Medulla oblongata (tissue), 1 donor: ENCODE results near the gene MAD2L2.
A peak's percentile ranks its signal among the peaks of the same experiment; 100 is the strongest.

Experiments used
- DNase-seq: peaks from one replicate; pipeline ENCODE4 v3.0.0-alpha.2; 2015; ENCODE audit errors: extremely low spot score

The MAD2L2 gene

DNA sequence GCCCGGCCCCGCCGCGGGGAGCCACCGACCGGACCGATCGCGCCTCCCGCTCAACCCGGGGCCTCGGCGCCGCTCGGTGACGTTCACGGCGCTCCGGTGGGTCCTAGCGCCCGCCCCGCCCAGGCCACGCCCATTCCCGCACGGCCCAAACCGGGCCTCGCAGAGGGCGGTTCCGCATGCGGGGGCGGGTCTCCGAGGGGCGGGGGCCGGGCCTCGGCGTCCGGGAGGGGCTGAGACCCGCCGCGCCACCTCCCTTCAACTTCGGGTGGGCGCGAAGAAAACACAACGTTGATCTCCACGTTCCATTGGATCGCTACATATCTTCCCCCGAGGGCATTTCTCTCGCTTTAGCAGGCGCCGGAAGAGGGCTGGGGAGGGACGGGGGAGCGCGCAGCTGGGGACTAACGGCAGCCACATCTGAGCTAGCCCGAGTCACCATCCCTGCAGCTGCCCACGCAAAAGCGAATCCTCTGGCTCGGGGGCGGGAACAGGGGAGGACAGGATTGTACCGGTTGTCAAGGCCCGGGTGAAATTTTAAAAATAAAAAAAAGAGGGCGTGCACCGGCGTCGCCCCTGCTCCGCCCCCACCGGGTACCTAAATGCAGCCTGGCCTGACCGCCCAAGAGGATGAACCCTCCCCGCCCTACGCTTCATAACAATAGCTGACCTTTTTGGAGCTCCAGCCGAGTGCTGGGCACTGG, at the start of gene MAD2L2:
TSS of gene MAD2L2 (minus strand) at position 78 of the 701 bp plus-strand sequence. CDS start 547 bp downstream, outside the sequence.
- peak; percentile 87 for DNase-seq

DNA sequence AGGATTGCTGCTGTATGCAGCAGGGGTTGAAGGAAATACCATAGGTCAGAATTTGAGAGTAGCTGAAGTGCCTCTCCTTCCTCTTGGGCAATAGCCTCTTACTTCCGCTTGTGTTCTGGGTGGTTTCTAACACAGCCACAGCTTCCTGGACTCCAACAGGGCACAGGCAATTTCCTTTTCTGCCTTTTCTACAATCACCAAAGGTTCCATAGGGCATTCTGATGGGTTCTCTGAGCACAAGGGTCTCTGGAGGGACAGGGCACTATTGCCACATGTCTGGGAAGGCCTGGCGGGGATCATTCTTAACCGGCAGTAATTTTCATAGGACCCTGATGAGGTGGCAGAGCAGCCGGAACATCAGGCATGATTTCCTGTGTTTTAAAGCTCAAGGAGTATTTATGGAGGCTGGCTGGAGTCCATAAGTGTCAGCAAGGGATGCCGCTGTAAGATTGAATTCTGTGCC, 49.5 kb upstream of the MAD2L2 start:
- DNase-seq: peak; percentile 75

DNA sequence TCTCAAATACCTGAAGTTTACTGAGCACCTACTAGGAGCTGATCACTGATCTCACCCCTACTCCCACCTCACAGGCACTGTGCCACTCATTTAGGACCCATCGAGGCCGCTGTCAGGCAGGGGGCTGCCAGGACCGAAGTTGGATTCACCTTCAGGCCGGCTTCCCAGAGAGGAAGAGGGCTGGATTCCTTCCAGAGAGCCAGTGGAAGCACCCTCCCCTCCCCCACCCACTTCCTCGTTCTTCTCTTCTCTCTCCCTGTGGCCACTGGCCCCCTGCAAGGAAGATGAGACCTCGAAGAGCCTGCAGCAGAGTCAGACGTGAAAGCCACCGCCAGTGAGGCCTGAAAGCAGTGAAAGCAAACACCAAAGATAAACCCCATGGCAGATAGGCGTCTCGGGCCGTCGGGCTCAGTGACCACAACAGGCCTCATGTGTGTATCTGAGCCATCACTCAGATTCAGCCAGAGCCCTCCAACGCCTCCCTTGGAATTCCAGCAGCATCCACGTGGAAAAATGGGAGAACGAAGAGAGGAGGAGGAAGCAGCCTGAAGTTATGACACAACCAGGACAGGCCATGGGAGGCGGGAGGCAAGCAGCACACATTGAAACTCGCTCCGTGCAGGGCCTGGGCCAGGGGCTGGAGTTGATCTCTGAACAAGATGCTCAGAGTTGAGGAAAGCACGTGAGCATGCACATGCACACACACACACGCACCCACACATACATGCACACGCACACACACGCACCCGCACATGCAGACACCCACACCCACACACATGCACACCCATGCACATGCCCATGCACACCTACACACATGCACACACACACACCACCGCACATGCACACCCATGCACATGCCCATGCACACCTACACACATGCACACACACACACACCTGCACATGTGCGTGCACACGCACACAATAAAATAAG, 48.8 kb upstream of the MAD2L2 start:
- DNase-seq: no peak

DNA sequence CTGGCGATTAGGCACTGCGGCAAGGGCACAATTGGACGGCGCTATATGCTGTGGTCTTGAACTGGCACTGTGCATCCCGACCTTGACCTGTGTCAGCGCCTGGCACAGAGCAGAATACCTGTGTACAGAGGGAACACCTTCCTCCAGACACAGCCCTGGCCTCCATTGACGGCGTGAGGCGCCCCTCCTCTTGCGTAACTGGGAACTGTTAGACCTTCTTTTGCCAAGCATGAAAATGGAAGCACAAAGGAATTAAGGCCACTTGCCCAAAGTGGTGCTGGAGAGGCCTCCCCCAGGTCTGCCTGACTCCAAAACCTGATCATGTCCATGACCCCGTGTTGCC, 48.2 kb upstream of the MAD2L2 start:
- no peak for DNase-seq

DNA sequence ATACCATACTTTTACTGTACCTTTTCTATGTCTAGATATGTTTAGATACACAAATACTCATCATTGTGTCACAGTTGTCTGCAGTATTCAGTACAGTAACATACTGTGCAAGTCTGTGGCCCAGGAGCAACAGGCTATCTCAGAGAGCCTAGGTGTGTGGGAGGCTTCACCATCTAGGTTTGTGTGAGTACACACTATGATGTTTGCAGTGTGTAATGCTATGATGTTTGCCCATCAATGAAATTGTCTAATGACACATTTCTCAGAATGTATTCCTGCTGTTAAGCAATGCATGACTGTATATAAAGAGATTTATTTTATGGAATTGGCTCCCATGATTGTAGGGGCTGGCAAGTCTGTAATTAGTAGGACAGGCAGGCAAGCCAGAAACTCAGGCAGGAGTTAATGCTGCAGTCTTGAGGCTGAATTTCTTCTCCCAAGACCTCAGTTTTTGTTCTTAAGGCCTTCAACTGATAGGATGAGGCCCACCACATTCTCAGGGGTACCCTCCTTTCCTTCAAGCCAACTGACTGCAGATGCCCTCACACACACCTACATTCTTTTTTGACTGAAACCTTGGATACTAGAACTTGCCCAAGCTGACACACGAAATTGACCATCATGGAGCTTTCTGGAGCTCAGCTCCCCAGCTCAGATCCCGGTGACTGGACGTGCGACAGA, 47.3 kb upstream of the MAD2L2 start:
- no peak for DNase-seq

DNA sequence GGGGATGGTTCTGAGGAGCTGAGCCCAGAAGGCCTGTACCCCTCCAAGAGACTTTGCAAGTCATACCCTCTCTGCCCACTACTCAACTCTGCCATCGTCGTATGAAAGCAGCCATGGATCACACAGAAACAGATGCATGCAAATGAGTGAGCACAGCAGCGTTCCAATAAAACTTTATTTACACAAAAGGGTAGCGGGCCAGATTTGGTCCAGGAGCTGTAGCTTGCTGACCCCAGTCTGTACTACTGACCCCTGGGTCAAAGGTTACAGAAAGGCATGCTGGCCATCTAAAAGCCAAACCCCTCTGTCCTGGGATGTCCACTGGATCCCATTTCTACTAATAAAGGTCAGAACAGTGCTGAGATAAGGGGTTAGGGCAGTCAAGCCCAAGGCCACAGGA, 46.2 kb upstream of the MAD2L2 start:
- no peak for DNase-seq

DNA sequence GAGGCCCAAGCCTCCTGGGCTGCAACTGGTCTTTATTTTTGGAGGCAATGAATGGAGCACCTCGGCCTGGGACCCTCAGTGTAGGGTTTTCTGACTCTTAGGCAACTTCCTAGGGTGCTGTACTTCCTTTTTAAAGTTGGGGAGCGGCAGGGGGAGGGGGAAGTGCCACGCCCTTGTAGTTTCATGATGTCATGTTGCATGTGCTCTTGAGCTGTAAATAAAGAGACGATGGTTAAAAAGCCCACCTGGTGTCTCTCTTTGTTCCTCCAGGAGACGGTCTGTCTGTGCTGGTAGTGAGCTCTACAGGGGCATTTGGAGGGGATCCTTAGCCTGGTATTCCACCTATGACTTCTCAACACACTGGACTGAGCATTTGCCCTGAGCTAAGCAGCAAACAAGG, 44.7 kb upstream of the MAD2L2 start:
- DNase-seq: no peak

DNA sequence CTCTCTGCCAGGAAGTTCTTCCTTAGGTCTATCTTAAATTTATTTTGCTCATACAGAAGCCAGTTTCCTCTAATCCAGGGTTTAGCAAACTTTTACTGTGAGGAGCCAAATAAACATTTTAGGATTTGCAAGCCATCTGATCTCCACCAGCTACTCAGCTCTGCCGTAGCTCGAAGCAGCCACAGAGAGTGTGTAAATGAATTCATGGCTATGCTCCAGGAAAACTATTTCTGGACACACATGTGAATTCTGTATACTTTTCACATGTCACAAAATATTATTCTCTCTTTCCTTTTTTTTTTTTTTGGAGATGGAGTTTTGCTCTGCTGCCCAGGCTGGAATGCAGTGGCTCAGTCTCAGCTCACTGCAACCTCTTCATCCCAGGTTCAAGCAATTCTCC, 41.6 kb upstream of the MAD2L2 start:
- no peak for DNase-seq

DNA sequence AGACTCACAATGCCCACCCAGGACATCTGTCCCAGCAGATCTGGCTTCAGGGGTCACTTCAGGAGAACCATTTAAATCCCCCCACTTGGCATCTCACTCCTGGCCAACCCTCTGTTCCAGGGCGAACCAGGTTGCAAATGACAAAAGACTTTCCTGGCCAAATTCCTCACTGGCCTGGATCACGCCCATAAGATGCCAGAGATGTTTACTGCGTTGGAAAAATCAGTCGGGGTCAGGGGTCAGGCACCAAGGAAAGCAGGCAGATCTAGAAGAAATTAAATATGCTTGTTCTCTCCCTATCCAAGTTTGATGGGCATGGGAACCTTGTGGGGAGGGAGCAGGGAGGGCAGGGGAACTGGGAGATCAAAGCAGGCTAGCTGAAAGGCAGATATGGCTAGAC, 40.4 kb upstream of the MAD2L2 start:
- no peak for DNase-seq

DNA sequence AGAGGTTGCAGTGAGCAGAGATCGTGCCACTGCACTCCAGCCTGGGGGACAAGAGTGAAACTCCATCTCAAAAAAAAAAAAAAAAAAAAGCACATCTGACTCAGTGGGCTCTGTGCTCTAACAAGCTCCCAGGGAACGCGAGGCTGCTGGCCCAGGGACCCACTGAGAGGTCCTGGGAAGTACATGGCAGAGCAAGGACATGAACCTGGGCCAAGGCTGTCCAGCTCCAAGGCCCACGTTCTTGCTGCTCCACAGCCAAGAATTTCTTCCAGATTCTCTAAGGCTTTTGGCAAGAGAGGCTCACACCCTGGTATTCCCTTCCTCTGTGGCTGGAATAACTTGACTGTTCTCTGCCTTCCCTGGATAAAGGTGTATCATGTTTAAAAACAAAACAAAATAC, 39.6 kb upstream of the MAD2L2 start:
- peak; percentile 75 for DNase-seq

DNA sequence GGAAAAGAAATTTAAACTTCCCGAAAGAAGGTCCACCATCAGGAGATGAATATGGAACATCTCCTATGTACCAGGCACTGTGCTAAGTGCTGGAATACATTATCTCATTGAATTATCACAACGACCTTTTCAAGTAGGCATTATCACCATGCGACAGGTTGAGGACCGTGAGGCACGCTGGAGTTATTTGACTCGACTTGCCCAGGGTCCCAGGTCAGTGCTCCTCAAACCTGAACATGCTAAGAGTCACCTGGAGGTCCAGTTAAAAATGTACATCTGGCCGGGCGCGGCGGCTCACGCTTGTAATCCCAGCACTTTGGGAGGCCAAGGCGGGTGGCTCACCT, 39.1 kb upstream of the MAD2L2 start:
- no peak for DNase-seq

DNA sequence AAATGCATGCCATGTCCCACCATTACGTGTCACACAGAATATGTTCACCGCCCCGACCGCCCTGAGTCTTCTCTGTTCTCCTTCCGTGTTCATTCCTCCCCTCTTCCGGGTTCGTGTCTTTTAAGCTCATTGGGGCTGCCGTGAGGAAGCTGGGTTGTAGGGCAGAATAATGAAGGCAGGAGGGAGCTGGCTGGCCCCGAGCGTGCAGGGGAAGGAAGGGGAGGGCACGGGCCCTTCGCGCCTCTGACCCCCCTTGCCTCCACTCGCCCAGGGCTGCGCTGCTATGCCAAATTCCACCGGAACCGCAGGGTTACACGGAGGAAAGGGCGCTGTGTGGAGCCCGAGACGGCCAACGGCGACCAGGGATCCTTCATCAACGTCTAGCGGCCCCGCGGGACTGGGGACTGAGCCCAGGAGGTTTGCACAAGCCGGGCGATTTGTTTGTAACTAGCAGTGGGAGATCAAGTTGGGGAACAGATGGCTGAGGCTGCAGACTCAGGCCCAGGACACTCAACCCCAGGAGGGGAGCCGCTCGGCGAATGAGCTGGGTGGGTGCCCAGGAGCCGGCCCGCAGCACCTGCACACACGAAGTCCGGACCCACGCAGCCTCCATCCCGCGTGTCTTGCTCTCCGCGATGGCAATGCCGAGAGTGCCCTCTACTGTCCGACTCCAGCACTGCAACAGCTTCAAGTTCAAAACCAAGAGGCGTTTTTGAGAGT, 38.5 kb upstream of the MAD2L2 start:
- DNase-seq: peak; percentile 91

DNA sequence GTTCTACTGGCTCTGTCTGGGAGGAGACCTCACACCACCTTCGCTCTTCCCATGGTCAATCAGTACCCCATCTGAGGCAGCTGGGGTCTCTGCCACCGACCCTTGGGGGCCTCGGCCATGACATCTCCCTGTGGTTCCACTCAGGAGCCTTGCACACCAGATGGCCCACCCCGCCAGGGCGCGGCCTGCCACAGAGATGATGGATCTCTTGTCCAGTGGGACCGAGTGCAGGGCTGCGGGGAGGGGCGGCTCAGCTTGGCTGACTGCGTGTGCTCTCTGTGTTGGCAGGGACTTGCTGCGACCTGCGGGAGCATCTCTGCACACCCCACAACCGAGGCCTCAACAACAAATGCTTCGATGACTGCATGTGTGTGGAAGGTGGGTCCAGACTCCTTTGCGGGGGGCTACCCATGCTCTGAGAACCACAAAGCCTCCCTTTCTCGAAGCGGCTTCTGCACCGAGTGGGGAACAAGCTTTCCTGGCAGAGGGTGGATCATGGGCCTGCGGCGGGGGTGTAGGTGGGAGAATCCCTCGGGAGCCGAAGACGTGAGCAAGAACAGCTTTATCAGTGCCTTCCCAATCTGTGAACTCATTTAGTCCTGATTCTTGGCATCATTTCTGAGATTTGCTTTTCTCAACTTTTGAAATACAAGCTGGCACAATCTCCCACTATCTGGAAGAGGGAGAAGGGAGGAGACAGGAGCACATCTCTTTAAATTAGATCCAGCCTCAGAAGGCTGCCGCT, 34.1 kb upstream of the MAD2L2 start:
- DNase-seq: no peak

DNA sequence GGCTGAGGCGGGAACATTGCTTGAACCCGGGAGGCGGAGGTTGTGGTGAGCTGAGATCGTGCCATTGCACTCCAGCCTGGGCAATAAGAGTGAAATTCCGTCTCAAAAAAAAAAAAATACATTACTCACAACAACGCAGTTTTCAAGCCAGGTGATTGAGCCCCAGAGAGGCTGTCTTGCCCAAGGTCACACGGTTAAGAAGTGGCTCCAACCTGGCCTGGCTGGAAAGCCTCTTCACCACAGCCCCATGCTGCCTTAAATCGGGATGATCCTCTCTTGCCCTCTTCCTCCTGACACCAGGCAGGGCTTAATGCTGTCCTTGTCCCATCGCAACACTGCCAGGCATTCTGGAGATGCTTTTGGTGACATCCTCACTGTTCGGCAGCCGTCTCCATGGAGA, 32.1 kb upstream of the MAD2L2 start:
- no peak for DNase-seq

DNA sequence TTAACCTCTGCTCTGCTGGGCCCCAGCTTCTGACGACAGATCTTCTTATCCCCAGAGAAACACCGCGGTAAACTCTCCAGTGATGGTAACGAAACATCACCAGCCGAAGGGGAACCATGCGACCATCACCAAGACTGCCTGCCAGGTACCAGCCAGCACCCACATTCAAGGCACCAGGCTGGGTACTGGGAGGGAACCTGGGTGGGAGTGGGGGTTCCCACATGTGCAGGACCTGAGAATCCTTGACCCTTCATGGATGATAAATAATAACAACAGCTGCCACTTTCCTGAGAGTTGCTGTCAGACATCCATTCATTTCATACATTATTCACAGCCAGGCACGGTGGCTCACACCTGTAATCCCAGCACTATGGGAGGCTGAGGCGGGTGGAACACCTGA, 31.3 kb upstream of the MAD2L2 start:
- no peak for DNase-seq

DNA sequence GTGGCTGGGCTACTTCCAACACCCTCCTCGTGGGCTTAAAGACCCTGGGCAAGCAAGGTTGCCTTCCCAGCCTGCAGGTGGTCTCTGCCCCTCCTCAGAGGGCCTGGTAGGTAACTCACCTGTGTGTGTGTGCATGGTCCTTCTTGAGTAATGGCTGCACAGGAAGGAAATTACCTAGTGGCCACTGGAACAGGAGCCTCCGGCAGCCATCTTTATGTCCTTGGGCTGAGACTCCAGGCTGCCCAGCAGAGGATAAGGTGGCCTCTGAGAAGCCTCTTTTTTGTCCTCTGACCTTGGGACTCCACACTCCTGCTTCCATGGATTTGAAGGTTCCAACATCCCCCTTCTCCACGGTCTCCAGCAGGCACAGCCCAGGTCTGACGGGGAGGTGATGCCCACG, 30.5 kb upstream of the MAD2L2 start:
- DNase-seq: no peak

DNA sequence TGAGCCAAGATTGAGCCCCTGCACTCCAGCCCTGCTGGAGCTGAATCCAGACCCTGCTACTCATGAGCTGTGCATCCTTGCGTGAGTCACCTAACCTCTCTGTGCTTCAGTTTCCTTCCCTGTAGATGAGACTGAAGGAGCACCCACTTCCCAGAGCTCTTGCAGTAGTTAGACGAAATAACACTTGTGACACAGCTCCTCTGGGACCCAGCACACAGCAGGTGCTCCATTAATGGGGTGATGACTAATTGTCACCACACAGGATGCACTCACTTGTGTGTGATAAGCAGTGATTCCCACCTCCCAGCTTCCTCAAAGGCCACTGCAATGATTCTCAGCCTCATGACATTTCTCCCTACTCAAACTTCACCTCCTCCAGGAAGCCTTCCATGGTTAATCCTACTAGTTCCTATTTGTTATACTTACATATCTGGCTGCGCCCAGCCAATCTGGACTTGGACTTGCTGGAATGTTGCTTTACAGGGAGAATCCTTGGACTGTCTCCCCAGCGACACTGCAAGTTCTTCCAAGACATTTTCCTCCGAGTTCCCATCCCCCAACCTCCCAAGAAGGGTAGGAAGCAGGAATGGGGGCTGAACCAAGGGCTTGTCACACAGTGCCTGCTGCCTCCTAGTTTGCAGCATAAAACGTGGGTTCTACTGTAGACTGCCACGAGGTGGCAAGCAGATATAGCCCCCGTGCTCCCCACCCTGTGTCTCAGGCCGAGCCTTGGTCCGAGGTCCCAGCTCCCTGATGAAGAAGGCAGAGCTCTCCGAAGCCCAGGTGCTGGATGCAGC, 27.8 kb upstream of the MAD2L2 start:
- DNase-seq: no peak

DNA sequence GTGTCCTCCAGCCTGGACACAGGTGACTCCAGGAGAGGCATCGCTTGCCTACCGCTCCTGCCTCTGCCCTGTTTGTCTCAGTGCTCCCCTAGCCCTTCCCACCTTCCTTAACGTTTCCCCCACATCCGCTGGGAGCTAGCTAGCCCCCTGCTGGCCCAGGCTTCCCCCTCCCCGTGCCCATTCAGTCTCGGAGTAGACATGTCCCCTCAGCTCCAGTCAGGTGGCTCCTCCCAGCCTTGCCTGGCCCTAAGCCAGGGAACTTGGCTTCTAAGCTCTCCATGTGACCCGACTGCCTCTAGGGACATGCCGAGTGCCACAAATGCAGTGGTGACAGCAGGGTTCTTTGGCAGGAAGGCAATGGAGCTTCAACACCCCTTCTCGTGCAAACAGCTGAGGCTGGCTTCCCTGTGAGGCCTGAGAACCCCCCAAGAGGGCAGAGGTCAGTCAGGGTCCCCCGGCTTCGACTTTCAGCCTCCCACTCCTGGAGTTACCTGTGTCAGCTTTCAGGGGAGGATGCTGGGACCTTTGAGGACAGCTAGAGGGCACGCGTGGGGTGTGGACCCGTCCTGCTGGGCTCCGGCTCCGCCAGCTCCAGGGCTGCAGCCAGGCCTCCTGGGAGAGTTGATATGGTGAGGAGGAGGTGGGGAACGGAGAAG, 26.8 kb upstream of the MAD2L2 start:
- DNase-seq: peak; percentile 44

DNA sequence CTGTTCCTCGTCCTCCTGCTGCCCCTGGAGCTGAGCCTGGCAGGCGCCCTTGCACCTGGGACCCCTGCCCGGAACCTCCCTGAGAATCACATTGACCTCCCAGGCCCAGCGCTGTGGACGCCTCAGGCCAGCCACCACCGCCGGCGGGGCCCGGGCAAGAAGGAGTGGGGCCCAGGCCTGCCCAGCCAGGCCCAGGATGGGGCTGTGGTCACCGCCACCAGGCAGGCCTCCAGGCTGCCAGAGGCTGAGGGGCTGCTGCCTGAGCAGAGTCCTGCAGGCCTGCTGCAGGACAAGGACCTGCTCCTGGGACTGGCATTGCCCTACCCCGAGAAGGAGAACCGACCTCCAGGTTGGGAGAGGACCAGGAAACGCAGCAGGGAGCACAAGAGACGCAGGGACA, 25.3 kb upstream of the MAD2L2 start:
- DNase-seq: no peak

DNA sequence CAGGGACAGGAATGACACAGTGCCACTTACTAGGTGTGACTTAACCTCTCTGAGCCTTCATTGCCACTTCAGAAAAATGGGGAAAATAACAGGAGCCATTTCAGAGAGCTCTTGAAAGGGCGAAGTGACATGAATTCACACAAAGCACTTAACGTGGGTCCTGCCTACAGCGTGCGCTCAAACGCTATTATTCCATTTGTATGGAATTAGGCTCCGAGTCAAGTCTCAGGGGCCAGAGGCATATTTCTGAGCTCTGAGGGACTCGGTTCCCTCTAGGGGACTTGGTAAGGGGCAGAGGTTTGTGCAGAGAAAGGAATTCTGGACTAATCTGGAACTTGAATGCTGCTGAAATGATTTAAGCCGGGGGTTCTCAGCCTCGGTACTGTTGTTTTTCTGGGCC, 24.6 kb upstream of the MAD2L2 start:
- no peak for DNase-seq
